Left ventricle myocardium inferior (tissue), 1 donor: ENCODE results near the gene DIP2B. TPM values are rescaled to one million over a fixed set of nuclear protein-coding genes. Genes with fewer than 3 reads are reported as not detected.
"Not testable (repeated sequence)": the region's sequence is repeated elsewhere in the genome, so short reads cannot be mapped to it uniquely, and the experiment has no call there.

Experiments
- DNase-seq: peaks from one replicate; pipeline ENCODE4 v3.0.0-alpha.2; 2020
- H3K27ac ChIP-seq: fragments of 200-600 bp; replicated peaks from 2 replicates; pipeline ENCODE4 v1.8.0; 2021
- H3K27me3 ChIP-seq: fragments of 200-600 bp; 2 replicates; pipeline ENCODE4 v1.8.0; 2021; ENCODE audit warnings: low read depth
- H3K36me3 ChIP-seq: fragments of 200-600 bp; 2 replicates; pipeline ENCODE4 v1.8.0; 2021
- H3K4me1 ChIP-seq: fragments of 200-600 bp; 2 replicates; pipeline ENCODE4 v1.8.0; 2021
- H3K4me3 ChIP-seq: fragments of 200-600 bp; 2 replicates; pipeline ENCODE4 v1.8.0; 2021; ENCODE audit warnings: mild to moderate bottlenecking, moderate library complexity
- H3K9me3 ChIP-seq: fragments of 200-600 bp; replicated peaks from 2 replicates; pipeline ENCODE4 v1.8.0; 2021
- intact Hi-C: fragments of 100-400 bp; cut with micrococcal nuclease; formaldehyde crosslinking; loops from one replicate; pipeline ENCODE4 v1.11.0; 2022
- total RNA-seq: library from RNA; stranded (reverse); fragmentation: NEBNext Ultra II Directional; extraction: Animal tissue kit (Norgen Biotek cat#: 25700); gene quantifications from one replicate; pipeline ENCODE4 v1.2.1, GENCODE V29; 2021
- TF ChIP-seq, protein P1 (sequence below): fragments of 200-600 bp; IDR thresholded peaks from 2 replicates; pipeline ENCODE4 v1.8.0; 2021; ENCODE audit warnings: antibody characterized with exemption, mild to moderate bottlenecking, borderline replicate concordance
- donor health status: DM: no; HTN: yes; CAD: no; lungs with severe emphysema.

DIP2B gene
- total RNA-seq, 1 donor from 2014 or later = 13.2 TPM

DNA sequence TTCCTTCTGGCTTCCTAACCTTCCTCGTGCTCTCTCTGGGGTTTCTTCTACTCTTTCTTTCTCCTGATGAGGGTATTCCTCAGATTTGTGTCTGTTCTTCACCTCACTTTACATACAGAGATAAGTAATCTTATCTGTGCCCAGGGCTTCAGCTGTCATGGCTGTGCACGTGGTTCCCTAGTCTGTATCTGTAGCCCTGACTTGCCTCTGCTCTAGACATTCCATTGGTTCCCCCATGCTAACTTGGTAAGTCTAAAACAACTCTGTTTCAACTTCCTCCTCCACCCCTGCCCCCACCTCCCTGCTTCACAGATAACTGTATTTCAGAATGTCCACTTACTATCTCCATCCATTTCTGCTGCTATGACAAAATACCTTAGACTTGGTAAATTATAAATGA lies 10.8 kb downstream of the DIP2B start:
- no peak overlapping the region for H3K4me3 ChIP-seq
- H3K27ac ChIP-seq = no peak overlapping the region

DNA sequence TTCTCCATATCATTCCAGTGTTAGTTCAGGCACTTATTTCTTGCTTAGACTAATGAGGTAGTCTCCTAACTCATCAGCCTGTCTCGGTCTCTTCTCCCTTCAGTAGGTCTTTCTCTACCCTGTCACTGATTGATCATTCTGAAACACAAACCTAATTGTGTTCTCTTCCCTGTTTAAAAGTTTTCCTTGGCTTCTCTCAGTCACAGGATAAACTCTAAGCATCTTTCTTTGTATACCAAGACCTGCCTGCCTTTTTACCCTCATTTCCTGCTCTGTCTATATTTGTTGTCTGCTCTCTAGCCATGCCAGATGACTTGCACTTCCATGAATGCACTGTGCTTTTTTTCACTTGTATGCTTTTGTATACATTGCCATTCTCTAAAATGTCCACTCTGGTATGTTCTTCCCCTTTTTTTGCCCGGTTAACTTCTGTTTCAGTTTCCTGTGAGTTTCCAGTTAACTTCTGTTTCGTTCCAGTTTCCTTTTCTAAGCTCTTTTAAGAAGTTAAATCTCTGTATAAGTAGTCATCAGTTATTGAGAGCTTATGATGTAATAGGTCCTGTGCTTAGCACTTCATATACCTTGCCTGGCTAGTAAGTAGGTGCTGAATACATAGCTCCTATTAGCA lies 12.8 kb downstream of the DIP2B start:
- Histone ChIP-seq H3K27me3 (no peaks in the 10 kb centered on the region), H3K4me1 (peaks cover 65% of the 10 kb centered on the region), H3K36me3 (no peaks in the 10 kb centered on the region), H3K4me3 (no peak overlapping the region), H3K9me3 (no peaks in the 10 kb centered on the region), H3K27ac (peak overlapping the region; percentile 50)
- intact Hi-C loops = no loop called here
- DNase-seq = no peak
- TF ChIP-seq, protein P1, sequence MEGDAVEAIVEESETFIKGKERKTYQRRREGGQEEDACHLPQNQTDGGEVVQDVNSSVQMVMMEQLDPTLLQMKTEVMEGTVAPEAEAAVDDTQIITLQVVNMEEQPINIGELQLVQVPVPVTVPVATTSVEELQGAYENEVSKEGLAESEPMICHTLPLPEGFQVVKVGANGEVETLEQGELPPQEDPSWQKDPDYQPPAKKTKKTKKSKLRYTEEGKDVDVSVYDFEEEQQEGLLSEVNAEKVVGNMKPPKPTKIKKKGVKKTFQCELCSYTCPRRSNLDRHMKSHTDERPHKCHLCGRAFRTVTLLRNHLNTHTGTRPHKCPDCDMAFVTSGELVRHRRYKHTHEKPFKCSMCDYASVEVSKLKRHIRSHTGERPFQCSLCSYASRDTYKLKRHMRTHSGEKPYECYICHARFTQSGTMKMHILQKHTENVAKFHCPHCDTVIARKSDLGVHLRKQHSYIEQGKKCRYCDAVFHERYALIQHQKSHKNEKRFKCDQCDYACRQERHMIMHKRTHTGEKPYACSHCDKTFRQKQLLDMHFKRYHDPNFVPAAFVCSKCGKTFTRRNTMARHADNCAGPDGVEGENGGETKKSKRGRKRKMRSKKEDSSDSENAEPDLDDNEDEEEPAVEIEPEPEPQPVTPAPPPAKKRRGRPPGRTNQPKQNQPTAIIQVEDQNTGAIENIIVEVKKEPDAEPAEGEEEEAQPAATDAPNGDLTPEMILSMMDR = no peak

More for the DNA sequence above, 10.8 kb downstream of the DIP2B start:
- no peak for DNase-seq
- no peaks in the 10 kb centered on the region for H3K9me3 ChIP-seq
- no peaks in the 10 kb centered on the region for H3K27me3 ChIP-seq
- TF ChIP-seq, protein P1 = no peak
- H3K36me3 ChIP-seq = no peaks in the 10 kb centered on the region
- intact Hi-C loops = no loop called here
- H3K4me1 ChIP-seq = peaks cover 54% of the 10 kb centered on the region

DNA sequence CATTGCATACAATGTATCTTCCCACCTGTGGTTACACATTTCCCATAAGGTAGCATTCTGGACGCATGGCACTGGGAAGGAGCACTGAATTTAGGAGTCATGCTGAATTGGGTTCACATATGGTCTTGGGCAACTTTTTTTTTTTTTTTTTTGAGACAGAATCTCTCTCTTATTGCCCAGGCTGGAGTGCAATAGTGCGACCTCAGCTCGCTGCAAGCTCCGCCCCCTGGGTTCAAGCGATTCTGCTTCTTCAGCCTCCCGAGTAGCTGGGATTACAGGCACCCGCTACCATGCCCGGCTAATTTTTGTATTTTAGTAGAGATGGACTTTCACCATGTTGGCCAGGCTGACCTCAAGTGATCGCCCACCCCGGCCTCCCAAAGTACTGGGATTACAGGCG lies 13.3 kb downstream of the DIP2B start:
- TF ChIP-seq, protein P1 = no peak
- H3K36me3 ChIP-seq = no peaks in the 10 kb centered on the region
- no peaks in the 10 kb centered on the region for H3K9me3 ChIP-seq
- H3K4me1 ChIP-seq = peaks cover 65% of the 10 kb centered on the region
- no peak overlapping the region for H3K4me3 ChIP-seq
- no peaks in the 10 kb centered on the region for H3K27me3 ChIP-seq
- no peak for DNase-seq
- H3K27ac ChIP-seq = peak overlapping the region; percentile 50
- intact Hi-C loops = no loop called here

DNA sequence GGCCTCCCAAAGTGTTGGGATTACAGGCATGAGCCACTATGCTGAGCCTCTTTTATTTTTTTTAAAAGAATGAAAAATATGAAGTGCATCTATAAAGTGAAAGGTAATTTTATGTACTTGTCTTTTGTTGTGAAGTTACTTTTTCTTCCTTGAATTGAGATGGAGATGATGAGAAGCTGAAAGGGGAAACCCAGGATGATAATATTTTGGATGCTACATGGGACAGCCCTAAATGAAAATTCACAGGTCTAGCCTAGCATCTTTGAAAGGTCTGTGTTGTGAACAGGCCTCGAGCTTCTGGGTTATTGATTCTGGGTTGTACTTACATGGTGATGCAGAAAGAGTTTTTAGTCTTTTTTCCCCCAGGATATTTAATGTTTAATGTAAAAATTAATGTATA lies 14.6 kb downstream of the DIP2B start:
- intact Hi-C loops = no loop called here
- no peak for DNase-seq
- H3K9me3 ChIP-seq = no peaks in the 10 kb centered on the region
- H3K27ac ChIP-seq = no peak overlapping the region
- H3K4me1 ChIP-seq = peaks cover 68% of the 10 kb centered on the region
- no peaks in the 10 kb centered on the region for H3K36me3 ChIP-seq
- TF ChIP-seq, protein P1 = no peak
- no peak overlapping the region for H3K4me3 ChIP-seq
- H3K27me3 ChIP-seq = no peaks in the 10 kb centered on the region

DNA sequence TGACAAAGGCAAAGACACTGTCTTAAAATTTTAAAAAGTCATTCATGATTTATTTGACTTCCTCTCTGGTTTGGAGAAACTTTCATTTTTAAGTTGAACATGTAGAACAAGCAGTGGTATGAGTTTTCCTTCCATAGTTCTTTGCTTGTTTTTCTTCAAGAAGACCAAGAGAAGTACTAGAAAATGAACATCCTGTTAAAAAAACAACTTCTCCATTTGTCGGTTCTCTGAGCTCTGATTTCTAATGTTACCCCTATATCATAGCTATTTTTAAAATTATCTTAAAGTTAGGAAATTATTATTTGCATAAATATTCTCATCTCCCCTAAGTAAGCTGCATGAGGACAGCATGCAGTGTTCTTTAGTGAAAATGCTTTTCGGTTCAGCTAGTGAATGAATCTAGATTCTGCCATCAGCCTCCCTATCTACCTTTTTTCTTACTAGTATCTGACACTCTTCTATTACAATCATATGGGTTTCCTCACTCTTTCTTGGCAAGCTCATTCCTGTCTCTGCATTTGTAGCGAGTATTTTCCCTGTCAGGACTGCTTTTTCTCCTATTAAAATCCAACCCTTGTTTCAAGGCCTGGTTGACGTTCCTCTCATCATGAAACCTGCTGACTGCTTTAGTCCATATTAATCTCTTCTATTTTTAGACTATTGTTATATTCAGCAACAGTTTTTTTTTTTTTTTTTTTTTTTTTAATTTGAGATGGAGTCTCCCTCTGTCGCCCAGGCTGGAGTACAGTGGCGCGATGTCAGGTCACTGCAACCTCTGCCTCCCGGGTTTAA lies 15.8 kb downstream of the DIP2B start:
- intact Hi-C loops = loop anchor here (10.0 kb wide), 1 partner anchor 54 kb away; no protein-coding TSS in a partner anchor
- TF ChIP-seq, protein P1 = peak; percentile 16
- H3K27ac ChIP-seq = peak overlapping the region; percentile 78
- peaks cover 56% of the 10 kb centered on the region for H3K4me1 ChIP-seq
- no peak for DNase-seq
- H3K4me3 ChIP-seq = peak overlapping the region; percentile 15
- no peaks in the 10 kb centered on the region for H3K9me3 ChIP-seq
- H3K27me3 ChIP-seq = no peaks in the 10 kb centered on the region
- H3K36me3 ChIP-seq = no peaks in the 10 kb centered on the region

DNA sequence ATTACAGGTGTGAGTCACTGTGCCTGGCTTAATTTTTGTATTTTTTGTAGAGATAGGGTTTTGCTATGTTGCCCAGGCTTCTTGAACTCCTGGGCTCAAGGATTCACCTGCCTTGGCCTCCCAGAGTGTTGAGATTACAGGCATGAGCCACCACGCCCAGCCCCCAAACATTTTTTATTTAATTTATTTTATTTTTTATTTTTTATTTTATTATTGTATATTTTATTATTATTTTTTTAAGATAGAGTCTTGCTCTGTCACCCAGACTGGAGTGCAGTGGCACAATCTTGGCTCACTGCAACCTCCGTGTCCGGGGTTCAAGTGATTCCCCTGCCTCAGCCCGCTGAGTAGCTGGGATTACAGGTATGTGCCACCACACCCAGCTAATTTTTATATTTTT lies 17.0 kb downstream of the DIP2B start:
- not testable (repeated sequence) for DNase-seq, H3K4me3 ChIP-seq, H3K36me3 ChIP-seq, H3K9me3 ChIP-seq, H3K27me3 ChIP-seq
- intact Hi-C loops = loop anchor here (10.0 kb wide), 1 partner anchor 53 kb away; no protein-coding TSS in a partner anchor
- Histone ChIP-seq H3K27ac (peak overlapping the region; percentile 78), H3K4me1 (peaks cover 61% of the 10 kb centered on the region)
